NCI-H460 (cell line): Measurements from ENCODE around the gene CAPSL. TPM values are rescaled to one million over a fixed set of nuclear protein-coding genes. Genes with fewer than 3 reads are reported as not detected.
"Not testable (repeated sequence)": the region's sequence is repeated elsewhere in the genome, so short reads cannot be mapped to it uniquely, and the experiment has no call there.

Source experiments
- DNase-seq: peaks from one replicate; pipeline ENCODE4 v3.0.0-alpha.2; 2016; ENCODE audit warnings: low read depth; ENCODE audit errors: extremely low read depth
- polyA plus RNA-seq: library from polyadenylated mRNA; depleted of rRNA; stranded (reverse); fragments of >200 nt; gene quantifications from 2 replicates; pipeline ENCODE4 v1.2.3, GENCODE V29; 2014; cell fraction: nucleus; rRNA removed
- total RNA-seq: library from RNA; depleted of rRNA; stranded (reverse); fragments of >200 nt; shearing (Covaris generic); gene quantifications from 2 replicates; pipeline ENCODE4 v1.2.3, GENCODE V29; 2014; rRNA removed

Gene CAPSL
- total RNA-seq = not detected in 2 replicates
- not detected in 2 replicates for polyA plus RNA-seq

- no peak for DNase-seq
These were observed at the start of gene CAPSL for GRCh38 chr5:35938568-35939227. TSS of gene CAPSL (minus strand) at chr5:35938622. CDS start at chr5:35921120, 17,502 bp downstream.

GRCh38 chr5:35987776-35988175 lies 49.4 kb upstream of the CAPSL start:
- no peak for DNase-seq

- no peak for DNase-seq
These were observed 41.3 kb upstream of the CAPSL start for GRCh38 chr5:35979715-35980114.

- DNase-seq = not testable (repeated sequence)
These were observed 38.4 kb upstream of the CAPSL start for GRCh38 chr5:35976859-35977258.

- no peak for DNase-seq
These were observed 36.1 kb upstream of the CAPSL start for GRCh38 chr5:35974570-35974969.

- DNase-seq = no peak
These were observed 33.4 kb upstream of the CAPSL start for GRCh38 chr5:35971878-35972210.

- DNase-seq = no peak
These were observed 32.9 kb upstream of the CAPSL start for GRCh38 chr5:35971186-35971877.

GRCh38 chr5:35963381-35963843 lies 25.0 kb upstream of the CAPSL start:
- DNase-seq = peak; percentile 2

GRCh38 chr5:35960328-35960727 lies 21.9 kb upstream of the CAPSL start:
- DNase-seq = no peak

GRCh38 chr5:35956429-35956828 lies 18.0 kb upstream of the CAPSL start:
- DNase-seq = no peak

GRCh38 chr5:35954175-35954574 lies 15.8 kb upstream of the CAPSL start:
- DNase-seq = no peak

- DNase-seq = no peak
These were observed 8.7 kb upstream of the CAPSL start for GRCh38 chr5:35947085-35947484.

GRCh38 chr5:35939639-35940038 lies 1.2 kb upstream of the CAPSL start:
- no peak for DNase-seq

GRCh38 chr5:35926389-35927051 lies 11.9 kb downstream of the CAPSL start:
- DNase-seq = peak; percentile 45

GRCh38 chr5:35924950-35925722 lies 13.3 kb downstream of the CAPSL start:
- DNase-seq = peak; percentile 38

GRCh38 chr5:35924122-35924949 lies 14.1 kb downstream of the CAPSL start:
- DNase-seq = no peak

- DNase-seq = no peak
These were observed 16.0 kb downstream of the CAPSL start for GRCh38 chr5:35922468-35922867.

- no peak for DNase-seq
These were observed 16.5 kb downstream of the CAPSL start for GRCh38 chr5:35921930-35922329.

- no peak for DNase-seq
These were observed 17.5 kb downstream of the CAPSL start for GRCh38 chr5:35920890-35921289.

GRCh38 chr5:35919191-35919590 lies 19.2 kb downstream of the CAPSL start:
- DNase-seq = no peak
